ENCODE measurements around the gene SH2D2A. TPM values are rescaled to one million over a fixed set of nuclear protein-coding genes. Genes with fewer than 3 reads are reported as not detected.

Gene SH2D2A
- total RNA-seq, 1 experiment from 2014 or later, result 4.9 TPM

DNA sequence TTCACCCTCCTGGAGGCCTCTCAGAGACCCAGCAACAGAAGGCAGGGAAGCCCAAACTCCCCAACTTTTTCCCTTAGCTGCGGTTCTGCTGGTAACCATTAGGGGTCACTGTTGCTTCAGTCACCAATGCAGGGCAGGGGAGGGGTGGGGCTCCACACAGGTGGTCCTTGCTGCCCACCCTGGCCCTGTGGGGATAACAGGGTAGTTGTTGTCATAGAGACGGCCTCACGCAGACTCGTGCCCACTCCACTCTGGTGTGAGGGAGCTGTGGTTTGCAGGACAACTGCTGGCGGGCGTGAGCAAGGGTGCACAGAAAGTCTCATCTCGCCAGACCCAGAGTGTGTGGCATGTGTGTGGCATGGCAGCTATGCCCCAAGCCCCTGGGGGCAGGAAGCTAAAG is 22.3 kb upstream of the SH2D2A start:
- ChIA-PET POLR2A (interaction anchor here (0.6 kb wide), 1 partner anchor 55 kb away, joined by 3 read pairs; no protein-coding TSS in a partner anchor), CTCF (interaction anchor here (0.5 to 6.6 kb wide), 39 partner anchors 9 to 317 kb away, joined by 3 to 177 read pairs (median 6); partner anchors contain the start of genes CRABP2, HDGF, INSRR and LRRC71)
- TF ChIP-seq ZNF396 (CRISPR knock-in tag; IDR thresholded peaks at IDR 0.05; ENCODE audit: borderline replicate concordance) (no peak), CTCF (IDR thresholded peaks at IDR 0.05) (peak; percentile 87)
- DNase-seq (ENCODE audit: low spot score) (peak; percentile 67), ATAC-seq (peak; percentile 83)
- H3K4me3 Mint-ChIP-seq, result no peak overlapping the region
- H3K27ac Mint-ChIP-seq, result no peak overlapping the region
- H3K4me1 Mint-ChIP-seq, result peaks cover 5% of the 10 kb centered on the region
- H3K9me3 Mint-ChIP-seq, result no peaks in the 10 kb centered on the region
- H3K27me3 Mint-ChIP-seq (ENCODE audit: low read depth), result peaks cover 61% of the 10 kb centered on the region
- no peaks in the 10 kb centered on the region for H3K36me3 Mint-ChIP-seq

GRCh38 chr1:156836892-156837291 is 20.2 kb upstream of the SH2D2A start:
- CTCF ChIA-PET, result interaction anchor here (1.0 to 6.6 kb wide), 14 partner anchors 9 to 148 kb away, joined by 3 to 177 read pairs (median 18); partner anchors contain the start of genes INSRR and NTRK1
- TF ChIP-seq MYBL2 (CRISPR knock-in tag; IDR thresholded peaks at IDR 0.05) (no peak), NR3C1 (CRISPR knock-in tag; conservative IDR thresholded peaks at IDR 0.05; ENCODE audit: low read depth) (no peak), E2F4 (CRISPR knock-in tag; IDR thresholded peaks at IDR 0.05; ENCODE audit: borderline replicate concordance, low read depth) (no peak), ZNF232 (CRISPR knock-in tag; IDR thresholded peaks at IDR 0.05) (no peak)
- no peaks in the 10 kb centered on the region for H3K9me3 Mint-ChIP-seq
- H3K27me3 Mint-ChIP-seq (ENCODE audit: low read depth), result peaks cover 55% of the 10 kb centered on the region
- ATAC-seq (no peak), DNase-seq (ENCODE audit: low spot score) (no peak)
- POLR2A ChIA-PET, result no interaction called here
- peaks cover 4% of the 10 kb centered on the region for H3K4me1 Mint-ChIP-seq
- H3K4me3 Mint-ChIP-seq, result no peak overlapping the region
- H3K36me3 Mint-ChIP-seq, result no peaks in the 10 kb centered on the region
- no peak overlapping the region for H3K27ac Mint-ChIP-seq

DNA sequence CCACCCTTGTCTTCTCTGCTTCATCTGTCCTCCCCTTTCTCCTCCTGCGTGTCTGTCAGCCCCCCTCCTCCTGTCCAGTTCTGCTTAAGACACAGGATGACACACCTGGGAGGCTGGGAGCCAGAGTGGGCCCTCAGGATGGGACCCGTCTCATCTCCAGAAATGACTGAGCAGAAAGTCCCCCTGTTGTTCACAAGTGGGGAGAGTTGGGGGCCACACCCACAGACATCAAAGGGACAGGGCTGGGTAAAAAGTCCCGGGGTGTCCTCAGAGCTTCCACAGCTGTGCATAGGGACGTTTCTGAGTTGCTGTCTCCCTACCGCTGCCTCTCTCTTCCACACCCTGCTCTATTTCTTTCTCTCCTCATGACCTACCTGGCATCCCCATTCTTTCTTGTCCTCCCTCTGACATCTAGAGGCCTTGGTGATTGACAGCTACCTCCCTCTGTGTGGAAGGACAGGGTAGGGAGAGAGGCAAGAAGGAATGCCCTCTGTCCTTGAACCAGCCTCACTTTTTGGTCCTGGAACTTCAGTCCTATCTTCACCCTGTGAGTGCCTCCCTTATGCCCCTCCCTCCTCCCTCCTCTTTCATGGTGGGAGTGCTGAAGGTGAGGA is 19.5 kb upstream of the SH2D2A start:
- no peaks in the 10 kb centered on the region for H3K36me3 Mint-ChIP-seq
- H3K9me3 Mint-ChIP-seq, result no peaks in the 10 kb centered on the region
- peaks cover 59% of the 10 kb centered on the region for H3K27me3 Mint-ChIP-seq (ENCODE audit: low read depth)
- DNase-seq (ENCODE audit: low spot score) (no peak), ATAC-seq (no peak)
- H3K4me1 Mint-ChIP-seq, result peaks cover 4% of the 10 kb centered on the region
- ChIA-PET POLR2A (no interaction called here), CTCF (interaction anchor here (1.0 to 6.6 kb wide), 8 partner anchors 12 to 130 kb away, joined by 3 to 177 read pairs (median 28); partner anchors contain the start of genes INSRR and NTRK1)
- H3K4me3 Mint-ChIP-seq, result no peak overlapping the region
- no peak overlapping the region for H3K27ac Mint-ChIP-seq
- TF ChIP-seq RORB (CRISPR knock-in tag; IDR thresholded peaks at IDR 0.05) (no peak), ATF6 (CRISPR knock-in tag; IDR thresholded peaks at IDR 0.05) (no peak), IRF2 (CRISPR knock-in tag; IDR thresholded peaks at IDR 0.05; ENCODE audit: borderline replicate concordance, low read depth) (no peak), JAZF1 (CRISPR knock-in tag; IDR thresholded peaks at IDR 0.05) (no peak), ZMAT4 (CRISPR knock-in tag; IDR thresholded peaks at IDR 0.05) (no peak), ZNF263 (CRISPR knock-in tag; IDR thresholded peaks at IDR 0.05; ENCODE audit: low read depth) (no peak), ATF1 (CRISPR knock-in tag; IDR thresholded peaks at IDR 0.05) (no peak), PREB (CRISPR knock-in tag; IDR thresholded peaks at IDR 0.05; ENCODE audit: borderline replicate concordance) (no peak), EMX1 (CRISPR knock-in tag; IDR thresholded peaks at IDR 0.05) (no peak)
- TF ChIP-seq, protein P1, sequence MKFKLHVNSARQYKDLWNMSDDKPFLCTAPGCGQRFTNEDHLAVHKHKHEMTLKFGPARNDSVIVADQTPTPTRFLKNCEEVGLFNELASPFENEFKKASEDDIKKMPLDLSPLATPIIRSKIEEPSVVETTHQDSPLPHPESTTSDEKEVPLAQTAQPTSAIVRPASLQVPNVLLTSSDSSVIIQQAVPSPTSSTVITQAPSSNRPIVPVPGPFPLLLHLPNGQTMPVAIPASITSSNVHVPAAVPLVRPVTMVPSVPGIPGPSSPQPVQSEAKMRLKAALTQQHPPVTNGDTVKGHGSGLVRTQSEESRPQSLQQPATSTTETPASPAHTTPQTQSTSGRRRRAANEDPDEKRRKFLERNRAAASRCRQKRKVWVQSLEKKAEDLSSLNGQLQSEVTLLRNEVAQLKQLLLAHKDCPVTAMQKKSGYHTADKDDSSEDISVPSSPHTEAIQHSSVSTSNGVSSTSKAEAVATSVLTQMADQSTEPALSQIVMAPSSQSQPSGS (CRISPR knock-in tag; IDR thresholded peaks at IDR 0.05; ENCODE audit: borderline replicate concordance, low read depth), result no peak
- TF ChIP-seq, protein P2, sequence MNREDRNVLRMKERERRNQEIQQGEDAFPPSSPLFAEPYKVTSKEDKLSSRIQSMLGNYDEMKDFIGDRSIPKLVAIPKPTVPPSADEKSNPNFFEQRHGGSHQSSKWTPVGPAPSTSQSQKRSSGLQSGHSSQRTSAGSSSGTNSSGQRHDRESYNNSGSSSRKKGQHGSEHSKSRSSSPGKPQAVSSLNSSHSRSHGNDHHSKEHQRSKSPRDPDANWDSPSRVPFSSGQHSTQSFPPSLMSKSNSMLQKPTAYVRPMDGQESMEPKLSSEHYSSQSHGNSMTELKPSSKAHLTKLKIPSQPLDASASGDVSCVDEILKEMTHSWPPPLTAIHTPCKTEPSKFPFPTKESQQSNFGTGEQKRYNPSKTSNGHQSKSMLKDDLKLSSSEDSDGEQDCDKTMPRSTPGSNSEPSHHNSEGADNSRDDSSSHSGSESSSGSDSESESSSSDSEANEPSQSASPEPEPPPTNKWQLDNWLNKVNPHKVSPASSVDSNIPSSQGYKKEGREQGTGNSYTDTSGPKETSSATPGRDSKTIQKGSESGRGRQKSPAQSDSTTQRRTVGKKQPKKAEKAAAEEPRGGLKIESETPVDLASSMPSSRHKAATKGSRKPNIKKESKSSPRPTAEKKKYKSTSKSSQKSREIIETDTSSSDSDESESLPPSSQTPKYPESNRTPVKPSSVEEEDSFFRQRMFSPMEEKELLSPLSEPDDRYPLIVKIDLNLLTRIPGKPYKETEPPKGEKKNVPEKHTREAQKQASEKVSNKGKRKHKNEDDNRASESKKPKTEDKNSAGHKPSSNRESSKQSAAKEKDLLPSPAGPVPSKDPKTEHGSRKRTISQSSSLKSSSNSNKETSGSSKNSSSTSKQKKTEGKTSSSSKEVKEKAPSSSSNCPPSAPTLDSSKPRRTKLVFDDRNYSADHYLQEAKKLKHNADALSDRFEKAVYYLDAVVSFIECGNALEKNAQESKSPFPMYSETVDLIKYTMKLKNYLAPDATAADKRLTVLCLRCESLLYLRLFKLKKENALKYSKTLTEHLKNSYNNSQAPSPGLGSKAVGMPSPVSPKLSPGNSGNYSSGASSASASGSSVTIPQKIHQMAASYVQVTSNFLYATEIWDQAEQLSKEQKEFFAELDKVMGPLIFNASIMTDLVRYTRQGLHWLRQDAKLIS (CRISPR knock-in tag; IDR thresholded peaks at IDR 0.05; ENCODE audit: borderline replicate concordance), result no peak
- TF ChIP-seq, protein P3, sequence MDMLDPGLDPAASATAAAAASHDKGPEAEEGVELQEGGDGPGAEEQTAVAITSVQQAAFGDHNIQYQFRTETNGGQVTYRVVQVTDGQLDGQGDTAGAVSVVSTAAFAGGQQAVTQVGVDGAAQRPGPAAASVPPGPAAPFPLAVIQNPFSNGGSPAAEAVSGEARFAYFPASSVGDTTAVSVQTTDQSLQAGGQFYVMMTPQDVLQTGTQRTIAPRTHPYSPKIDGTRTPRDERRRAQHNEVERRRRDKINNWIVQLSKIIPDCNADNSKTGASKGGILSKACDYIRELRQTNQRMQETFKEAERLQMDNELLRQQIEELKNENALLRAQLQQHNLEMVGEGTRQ (CRISPR knock-in tag; IDR thresholded peaks at IDR 0.05), result no peak

All from WTC11 (cell line).